GM12891 (cell line): ENCODE data around the gene BTBD2.

Source experiments
- DNase-seq: peaks from one replicate; pipeline ENCODE4 v3.0.0; 2011; ENCODE audit warnings: low spot score; ENCODE audit not compliant: insufficient read length
- FAIRE-seq: peaks from 2 replicates; lab custom pipeline; 2011; peaks lifted over from hg19 to GRCh38; lab: Jason Lieb, UNC
- PAX5 ChIP-seq: IDR thresholded peaks from 2 replicates; pipeline ENCODE4 v1.6.1; 2011; ENCODE audit warnings: low read length, moderate library complexity, mild to moderate bottlenecking; ENCODE audit not compliant: insufficient read depth, severe bottlenecking
- POLR2A ChIP-seq: IDR thresholded peaks from 2 replicates; pipeline ENCODE4 v1.6.1; 2011; ENCODE audit warnings: low read depth, low read length, control low read depth
- POLR2AphosphoS5 ChIP-seq: IDR thresholded peaks from 2 replicates; pipeline ENCODE4 v1.6.1; 2011; ENCODE audit warnings: low read depth, low read length, control low read depth
- POU2F2 ChIP-seq: IDR thresholded peaks from 2 replicates; pipeline ENCODE4 v1.6.1; 2011; ENCODE audit warnings: low read depth, mild to moderate bottlenecking, control low read depth, low read length, moderate library complexity
- SPI1 ChIP-seq: IDR thresholded peaks from 2 replicates; pipeline ENCODE4 v1.6.1; 2011; ENCODE audit warnings: low read depth, low read length, control low read depth
- TAF1 ChIP-seq: IDR thresholded peaks from 2 replicates; pipeline ENCODE4 v1.6.1; 2011; ENCODE audit warnings: low read depth, low read length, control low read depth

BTBD2 gene

GRCh38 chr19:1987197-1988187 is 28.0 kb downstream of the BTBD2 start:
- DNase-seq (no peak), FAIRE-seq (no peak)
- no peak for TF ChIP-seq TAF1
- TF ChIP-seq SPI1 = no peak
- TF ChIP-seq PAX5 = no peak
- TF ChIP-seq POU2F2 = no peak
- no peak for TF ChIP-seq POLR2AphosphoS5
- no peak for TF ChIP-seq POLR2A

- TF ChIP-seq POLR2AphosphoS5 = no peak
- no peak for TF ChIP-seq POLR2A
- no peak for TF ChIP-seq TAF1
- TF ChIP-seq SPI1 = no peak
- FAIRE-seq (no peak), DNase-seq (no peak)
Measured at GRCh38 chr19:1986357-1987162, 29.0 kb downstream of the BTBD2 start.

- TF ChIP-seq PAX5 = no peak
- TF ChIP-seq TAF1 = no peak
- no peak for TF ChIP-seq POLR2A
- TF ChIP-seq POLR2AphosphoS5 = no peak
- no peak for TF ChIP-seq SPI1
- TF ChIP-seq POU2F2 = no peak
- no peak for DNase-seq
- no peak for FAIRE-seq
Measured at GRCh38 chr19:1985588-1986356, 29.7 kb downstream of the BTBD2 start.

DNA sequence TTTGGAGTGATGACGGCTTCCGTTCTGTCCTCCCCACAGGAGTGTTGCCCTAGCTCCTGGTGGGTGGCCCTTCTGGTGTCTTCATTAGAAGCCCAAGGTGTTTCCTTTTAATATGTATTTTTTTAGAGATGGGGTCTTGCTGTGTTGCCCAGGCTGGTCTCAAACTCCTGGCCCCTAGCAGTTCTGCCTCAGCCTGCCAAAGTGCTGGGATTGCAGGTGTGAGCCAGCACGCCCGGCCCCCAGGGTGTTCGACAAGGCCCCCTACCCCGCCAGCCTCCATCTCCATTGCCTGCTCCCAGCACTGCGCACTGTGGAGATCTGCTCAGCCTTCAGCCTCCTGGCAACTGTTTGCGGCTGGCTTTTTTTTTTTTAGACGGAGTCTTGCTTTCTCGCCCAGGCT is 31.2 kb downstream of the BTBD2 start:
- FAIRE-seq (no peak), DNase-seq (no peak)
- TF ChIP-seq POU2F2 (no peak), TAF1 (no peak), PAX5 (no peak), POLR2A (no peak), SPI1 (no peak), POLR2AphosphoS5 (no peak)

DNA sequence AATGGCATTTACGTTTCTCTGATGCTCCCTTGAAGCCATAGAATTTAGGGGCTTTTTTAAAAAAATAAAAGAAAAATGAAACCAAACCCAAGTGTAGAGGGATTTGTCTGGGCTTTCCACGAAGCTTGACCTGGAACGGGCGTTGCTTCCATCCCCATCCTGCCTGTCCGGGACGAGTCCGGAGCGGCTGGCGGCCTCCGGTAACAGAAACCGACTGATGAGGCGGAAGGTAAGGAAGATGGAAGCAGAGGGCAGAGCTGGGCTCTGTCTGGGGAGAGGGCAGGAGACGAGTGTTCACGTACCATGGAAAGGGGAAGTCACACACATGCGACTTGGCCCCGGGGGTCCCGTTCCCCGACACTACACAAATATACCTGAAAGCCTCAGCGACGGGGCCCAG is 34.3 kb downstream of the BTBD2 start:
- no peak for FAIRE-seq
- no peak for DNase-seq
- no peak for TF ChIP-seq POLR2AphosphoS5
- TF ChIP-seq SPI1 = 0 out of 2 replicates have a peak, but pooled peaks have one; percentile 1

GRCh38 chr19:1980809-1981181 is 34.7 kb downstream of the BTBD2 start:
- no peak for FAIRE-seq
- TF ChIP-seq POLR2A (no peak), SPI1 (no peak), POU2F2 (no peak), PAX5 (no peak), TAF1 (no peak), POLR2AphosphoS5 (no peak)
- no peak for DNase-seq

DNA sequence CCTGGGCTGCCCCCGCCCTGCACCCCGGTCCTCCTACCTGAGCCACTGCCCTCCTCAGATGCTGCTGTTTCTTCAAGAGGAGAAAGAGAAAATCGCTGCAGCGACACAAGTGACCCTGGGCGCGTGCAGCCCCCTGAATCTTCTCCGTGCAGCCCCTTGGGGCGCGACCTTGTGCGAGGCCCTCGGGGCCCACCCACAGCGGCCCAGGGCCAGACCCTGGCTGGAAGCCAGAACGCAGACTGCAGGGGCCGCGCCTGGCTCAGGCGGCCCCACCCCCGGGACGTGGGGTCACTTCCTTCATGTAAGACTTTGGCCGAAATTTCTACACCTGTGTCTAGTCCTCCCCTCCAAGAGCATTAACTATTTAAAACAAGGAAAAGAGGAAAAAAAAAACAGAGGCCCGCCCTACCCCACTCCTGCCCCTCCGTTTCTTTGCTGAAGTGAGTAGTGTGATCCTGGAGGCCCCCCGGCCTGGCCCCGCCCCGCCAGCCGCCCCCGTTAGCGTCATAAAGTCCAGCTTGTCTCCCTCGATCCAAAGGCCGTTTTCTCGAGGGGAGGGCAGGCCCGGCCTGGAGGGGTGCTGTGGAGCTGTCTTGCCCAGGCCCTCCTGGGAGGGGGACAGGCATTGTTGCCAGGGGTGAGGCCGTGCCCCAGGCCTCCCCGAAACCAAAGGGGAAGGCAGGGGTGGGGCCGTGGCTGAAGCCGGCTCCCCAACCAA is 35.3 kb downstream of the BTBD2 start:
- TF ChIP-seq PAX5 (no peak), SPI1 (no peak), TAF1 (no peak), POLR2AphosphoS5 (no peak), POLR2A (no peak), POU2F2 (no peak)
- DNase-seq (no peak), FAIRE-seq (no peak)

DNA sequence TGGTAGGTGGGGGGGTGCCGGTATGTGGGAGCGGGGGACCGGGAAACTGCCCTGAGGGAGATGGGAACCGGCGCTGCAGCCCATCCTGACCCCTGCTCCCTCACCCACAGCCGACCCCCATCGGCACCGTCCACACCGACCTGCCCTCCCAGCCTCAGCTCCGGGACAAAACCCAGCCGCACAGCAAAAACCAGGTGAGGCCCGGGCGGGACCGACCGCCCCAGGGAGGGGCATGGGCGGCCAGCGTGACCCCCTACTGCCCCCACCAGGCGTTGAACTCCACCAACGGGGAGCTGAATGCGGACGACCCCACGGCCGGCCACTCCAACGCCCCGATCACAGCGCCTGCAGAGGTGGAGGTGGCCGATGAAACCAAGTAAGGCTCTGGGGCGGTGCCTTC is 35.9 kb downstream of the BTBD2 start:
- TF ChIP-seq SPI1 (no peak), POLR2AphosphoS5 (no peak), POLR2A (no peak), TAF1 (no peak), PAX5 (no peak), POU2F2 (no peak)
- DNase-seq (no peak), FAIRE-seq (no peak)
